ENCODE results near the gene GLI2.

The GLI2 gene

GRCh38 chr2:120770641-120771040 lies 35.0 kb downstream of the GLI2 start:
- no peak for DNase-seq (ENCODE audit: low spot score)

DNA sequence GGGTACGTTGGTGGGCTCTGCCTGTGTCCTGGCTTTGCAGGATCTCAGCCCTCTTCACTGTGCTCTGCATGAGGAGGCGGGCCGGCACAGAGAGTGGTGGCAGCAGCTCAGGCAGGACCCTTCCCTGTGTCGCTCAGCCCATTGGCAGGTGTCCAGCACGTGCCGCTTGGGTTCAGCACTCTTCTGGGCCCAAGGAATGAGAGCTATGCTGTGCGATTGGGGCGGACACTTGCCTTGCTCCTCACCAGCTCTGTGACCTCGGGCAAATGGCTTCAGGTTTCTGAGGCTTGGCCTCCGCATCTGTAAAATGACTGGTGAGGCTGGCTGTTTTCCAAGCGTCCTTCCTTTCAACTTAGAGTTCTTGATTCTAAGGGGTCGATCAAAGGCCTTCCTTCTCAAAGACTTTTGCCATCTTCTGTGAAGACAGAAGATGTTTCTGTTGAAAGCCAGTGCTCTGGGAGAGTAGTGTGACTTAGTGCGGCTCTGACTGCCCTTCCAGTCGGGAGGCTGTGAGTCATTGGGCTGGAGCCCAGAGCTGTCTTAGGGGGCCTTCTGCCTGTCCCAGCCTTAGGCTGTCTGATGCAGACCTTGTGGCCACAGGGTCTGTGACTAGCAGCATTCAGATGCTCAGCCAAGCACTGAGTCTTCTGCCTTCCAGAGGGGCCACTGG lies 35.6 kb downstream of the GLI2 start:
- DNase-seq (ENCODE audit: low spot score), result no peak

DNA sequence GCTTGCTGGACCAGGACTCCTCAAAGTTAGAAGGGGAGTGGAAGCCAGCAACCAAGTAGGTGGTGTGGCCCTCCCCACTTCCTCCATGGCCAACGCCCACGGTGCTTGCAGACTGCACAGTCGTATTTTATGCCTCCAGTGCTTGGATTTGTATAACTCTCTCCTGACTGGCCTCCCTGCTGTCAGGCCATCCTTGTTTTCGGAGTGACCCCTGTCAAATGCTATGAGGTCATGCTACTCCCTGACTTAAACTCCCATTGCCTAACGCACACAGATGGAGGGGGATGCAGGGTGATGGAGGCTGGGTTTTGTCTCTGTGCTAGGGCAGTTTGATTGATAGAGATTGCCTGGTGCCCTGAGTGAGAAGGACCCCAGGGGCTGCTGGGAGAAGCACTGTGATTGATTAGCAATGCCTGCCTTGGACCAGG lies 36.1 kb downstream of the GLI2 start:
- DNase-seq (ENCODE audit: low spot score), result no peak

GRCh38 chr2:120772261-120772660 lies 36.6 kb downstream of the GLI2 start:
- DNase-seq (ENCODE audit: low spot score), result no peak

DNA sequence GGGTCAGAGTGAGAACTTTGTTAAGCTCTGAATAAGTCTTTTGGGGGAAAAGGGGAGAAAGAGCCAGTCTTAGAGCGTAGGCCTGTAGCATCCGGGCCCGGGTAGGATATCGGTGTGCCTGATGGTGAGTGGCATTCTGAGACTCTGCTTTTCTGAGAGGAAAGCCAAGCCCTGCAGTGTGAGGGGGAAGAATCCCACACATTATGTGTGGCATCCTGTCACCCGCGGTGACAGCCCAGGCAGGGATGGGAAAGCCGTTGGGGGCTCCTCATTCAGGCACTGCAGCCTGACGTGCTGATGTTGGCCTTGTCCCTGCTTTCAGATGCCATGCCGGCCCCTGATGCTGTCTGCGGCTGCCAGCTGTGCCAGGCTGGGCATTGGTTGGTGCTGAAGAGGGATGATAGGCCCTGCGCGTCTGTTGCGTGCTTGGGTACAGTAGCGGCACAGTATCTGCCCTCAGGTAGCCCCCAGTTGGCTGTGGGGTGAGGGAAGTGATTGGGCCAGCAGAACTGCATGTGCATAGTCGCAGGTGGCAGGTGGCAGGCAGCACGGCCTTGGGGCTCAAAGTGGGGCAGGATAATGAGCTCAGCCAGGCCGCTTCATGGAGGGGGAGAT lies 37.6 kb downstream of the GLI2 start:
- DNase-seq (ENCODE audit: low spot score), result no peak

GRCh38 chr2:120774557-120775160 lies 39.0 kb downstream of the GLI2 start:
- no peak for DNase-seq (ENCODE audit: low spot score)

- no peak for DNase-seq (ENCODE audit: low spot score)
These were observed 39.5 kb downstream of the GLI2 start for GRCh38 chr2:120775194-120775593.

DNA sequence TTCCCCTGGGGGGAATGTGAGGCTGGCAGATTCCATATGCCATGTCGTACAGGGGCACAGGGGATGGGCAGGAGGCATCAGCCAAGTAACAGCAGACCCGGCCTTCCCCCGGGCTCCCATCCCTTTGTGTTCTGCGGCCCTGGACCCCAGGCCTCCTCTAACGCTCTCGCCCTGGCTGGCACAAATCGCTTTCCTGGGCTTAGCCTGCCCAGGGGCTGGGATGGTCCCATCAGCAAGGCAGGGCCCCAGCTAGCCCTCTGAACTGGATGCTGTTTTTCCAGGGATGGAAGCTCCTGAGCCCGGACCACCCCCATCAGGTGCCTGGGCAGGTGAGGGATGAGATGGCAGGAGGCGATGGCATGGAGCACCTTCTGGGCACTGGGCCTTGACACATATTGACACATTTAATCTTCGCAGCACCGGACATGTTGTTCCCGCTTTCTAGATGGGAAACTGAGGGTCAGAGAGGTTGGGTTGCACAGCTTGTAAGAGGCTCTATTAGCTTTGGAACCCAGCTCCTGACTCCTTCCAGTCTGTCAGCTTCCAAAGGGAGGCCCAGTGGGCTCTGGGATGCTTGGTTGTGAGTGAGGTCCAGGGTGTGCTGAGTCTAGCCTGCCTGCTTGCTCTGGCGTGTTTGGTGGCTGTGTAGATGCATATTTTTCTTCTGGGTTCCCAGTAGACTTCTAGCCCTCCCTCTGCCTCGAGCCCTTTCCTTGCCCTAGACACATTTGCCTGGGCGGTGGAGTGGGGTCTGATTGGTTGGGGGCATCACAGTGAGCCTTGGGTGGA lies 40.3 kb downstream of the GLI2 start:
- no peak for DNase-seq (ENCODE audit: low spot score)

- DNase-seq (ENCODE audit: low spot score), result no peak
These were observed 41.0 kb downstream of the GLI2 start for GRCh38 chr2:120776649-120777048.

DNA sequence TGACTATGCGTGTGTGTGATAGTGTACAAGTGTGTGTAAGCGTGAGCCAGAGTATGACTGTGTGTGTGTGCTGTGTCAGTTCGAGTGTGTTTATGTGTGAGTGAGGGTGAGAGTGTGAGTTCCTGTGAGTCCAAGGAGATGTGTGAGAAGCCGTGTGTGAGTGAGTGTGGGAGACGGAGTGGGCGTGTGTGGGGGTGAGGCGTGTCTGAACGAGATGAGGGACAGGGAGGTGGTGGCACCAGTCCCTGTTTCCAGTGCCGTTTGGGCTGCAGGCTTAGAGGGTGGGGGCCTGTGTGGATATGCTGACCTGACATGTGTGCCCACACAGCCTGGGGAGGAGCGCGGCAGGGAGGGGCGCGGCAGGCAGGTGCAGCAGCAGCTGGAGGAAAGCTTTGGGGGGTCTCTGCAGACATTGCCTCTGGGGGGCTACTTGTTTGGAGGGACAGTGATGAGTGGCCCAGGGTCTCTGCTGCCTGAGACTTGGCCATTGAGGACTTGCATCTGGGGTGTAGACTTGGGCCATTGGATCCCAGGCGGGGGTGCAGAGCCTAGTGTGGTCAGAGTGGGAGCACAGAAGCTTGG lies 41.6 kb downstream of the GLI2 start:
- no peak for DNase-seq (ENCODE audit: low spot score)

- DNase-seq (ENCODE audit: low spot score), result no peak
These were observed 42.1 kb downstream of the GLI2 start for GRCh38 chr2:120777787-120778186.

GRCh38 chr2:120778244-120778643 lies 42.6 kb downstream of the GLI2 start:
- DNase-seq (ENCODE audit: low spot score), result no peak

DNA sequence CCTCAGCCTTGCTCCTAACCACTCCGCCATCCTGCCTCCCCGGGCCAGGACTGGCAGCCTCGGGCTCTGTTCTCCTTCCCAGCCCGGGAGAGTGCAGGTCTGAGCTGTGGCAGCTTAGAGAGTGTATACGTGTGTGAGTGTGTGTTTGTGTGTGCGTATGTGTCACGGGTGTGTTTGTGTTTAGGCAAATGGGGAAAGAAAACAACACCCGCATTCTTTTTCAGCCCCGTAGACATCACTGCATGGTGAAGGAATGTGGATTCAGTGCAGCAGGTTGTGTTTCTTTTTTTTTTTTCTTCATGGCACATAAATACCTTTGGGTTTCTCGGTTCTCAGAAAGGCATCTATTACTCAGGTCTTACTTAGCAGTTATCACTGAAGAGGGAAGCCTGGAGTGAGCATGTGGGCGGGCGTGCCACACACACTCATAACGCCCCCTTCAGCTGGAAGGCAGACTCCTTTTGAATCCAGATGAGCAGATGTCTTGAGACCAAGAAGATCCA lies 44.2 kb downstream of the GLI2 start:
- DNase-seq (ENCODE audit: low spot score), result no peak

DNA sequence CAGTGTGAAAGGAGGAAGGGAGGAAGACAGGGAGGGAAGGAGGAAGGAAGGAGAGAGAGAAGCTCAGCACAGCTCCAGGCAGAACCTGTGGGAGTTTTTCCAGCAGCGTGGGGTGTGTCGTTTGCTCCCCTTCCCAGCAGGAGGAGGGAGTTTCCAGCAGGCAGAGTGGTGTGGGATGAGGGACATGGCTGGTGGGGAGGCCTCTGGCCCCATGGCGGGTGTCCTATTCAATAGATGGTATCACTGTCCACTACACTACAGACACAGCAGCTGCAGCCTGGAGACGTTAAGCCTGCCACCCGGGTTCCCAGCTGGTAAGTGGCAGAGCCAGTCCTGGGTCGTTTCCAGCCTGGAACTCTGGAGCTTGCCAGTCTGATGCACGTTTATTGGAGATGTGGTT lies 44.7 kb downstream of the GLI2 start:
- DNase-seq (ENCODE audit: low spot score), result no peak

GRCh38 chr2:120783371-120783791 lies 47.7 kb downstream of the GLI2 start:
- DNase-seq (ENCODE audit: low spot score), result no peak

- no peak for DNase-seq (ENCODE audit: low spot score)
These were observed 48.3 kb downstream of the GLI2 start for GRCh38 chr2:120783969-120784372.

Data from ecto neural progenitor cell (in vitro differentiated cells).